Measurements from ENCODE around the gene TMEM141.
"Not testable (repeated sequence)": the region's sequence is repeated elsewhere in the genome, so short reads cannot be mapped to it uniquely, and the experiment has no call there.

DNA sequence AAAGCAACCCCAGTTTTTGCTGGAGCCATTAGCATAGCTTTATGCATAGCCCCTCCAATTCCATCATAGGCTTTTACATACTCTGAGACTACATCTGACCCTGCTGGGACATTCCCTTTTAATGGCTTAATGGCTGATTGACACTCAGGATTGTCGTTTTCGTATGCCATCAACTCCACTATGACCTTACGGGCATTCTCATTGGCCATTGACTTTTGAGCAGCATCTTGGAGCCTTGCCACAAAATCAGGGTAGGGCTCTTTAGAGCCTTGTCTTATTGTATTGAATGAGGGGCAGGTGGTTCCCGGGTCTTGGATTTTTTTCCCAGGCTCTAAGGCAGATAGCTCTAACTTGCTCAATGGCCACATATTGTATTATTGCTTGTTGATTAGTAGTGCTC lies 4.2 kb upstream of the TMEM141 start:
- not testable (repeated sequence) for TF ChIP-seq CHD2 (IDR thresholded peaks at IDR 0.05; ENCODE audit: borderline replicate concordance, low read depth, low read length); CEBPB (IDR thresholded peaks at IDR 0.05; ENCODE audit: borderline replicate concordance in 1 of 2, low read depth in 2 of 2, low read length in 2 of 2); BACH1 (IDR thresholded peaks at IDR 0.05; ENCODE audit: borderline replicate concordance)
- TF ChIP-seq, protein P1, sequence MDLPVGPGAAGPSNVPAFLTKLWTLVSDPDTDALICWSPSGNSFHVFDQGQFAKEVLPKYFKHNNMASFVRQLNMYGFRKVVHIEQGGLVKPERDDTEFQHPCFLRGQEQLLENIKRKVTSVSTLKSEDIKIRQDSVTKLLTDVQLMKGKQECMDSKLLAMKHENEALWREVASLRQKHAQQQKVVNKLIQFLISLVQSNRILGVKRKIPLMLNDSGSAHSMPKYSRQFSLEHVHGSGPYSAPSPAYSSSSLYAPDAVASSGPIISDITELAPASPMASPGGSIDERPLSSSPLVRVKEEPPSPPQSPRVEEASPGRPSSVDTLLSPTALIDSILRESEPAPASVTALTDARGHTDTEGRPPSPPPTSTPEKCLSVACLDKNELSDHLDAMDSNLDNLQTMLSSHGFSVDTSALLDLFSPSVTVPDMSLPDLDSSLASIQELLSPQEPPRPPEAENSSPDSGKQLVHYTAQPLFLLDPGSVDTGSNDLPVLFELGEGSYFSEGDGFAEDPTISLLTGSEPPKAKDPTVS (IDR thresholded peaks at IDR 0.05; ENCODE audit: low read depth, low read length) = not testable (repeated sequence)
- TF ChIP-seq, protein P2, sequence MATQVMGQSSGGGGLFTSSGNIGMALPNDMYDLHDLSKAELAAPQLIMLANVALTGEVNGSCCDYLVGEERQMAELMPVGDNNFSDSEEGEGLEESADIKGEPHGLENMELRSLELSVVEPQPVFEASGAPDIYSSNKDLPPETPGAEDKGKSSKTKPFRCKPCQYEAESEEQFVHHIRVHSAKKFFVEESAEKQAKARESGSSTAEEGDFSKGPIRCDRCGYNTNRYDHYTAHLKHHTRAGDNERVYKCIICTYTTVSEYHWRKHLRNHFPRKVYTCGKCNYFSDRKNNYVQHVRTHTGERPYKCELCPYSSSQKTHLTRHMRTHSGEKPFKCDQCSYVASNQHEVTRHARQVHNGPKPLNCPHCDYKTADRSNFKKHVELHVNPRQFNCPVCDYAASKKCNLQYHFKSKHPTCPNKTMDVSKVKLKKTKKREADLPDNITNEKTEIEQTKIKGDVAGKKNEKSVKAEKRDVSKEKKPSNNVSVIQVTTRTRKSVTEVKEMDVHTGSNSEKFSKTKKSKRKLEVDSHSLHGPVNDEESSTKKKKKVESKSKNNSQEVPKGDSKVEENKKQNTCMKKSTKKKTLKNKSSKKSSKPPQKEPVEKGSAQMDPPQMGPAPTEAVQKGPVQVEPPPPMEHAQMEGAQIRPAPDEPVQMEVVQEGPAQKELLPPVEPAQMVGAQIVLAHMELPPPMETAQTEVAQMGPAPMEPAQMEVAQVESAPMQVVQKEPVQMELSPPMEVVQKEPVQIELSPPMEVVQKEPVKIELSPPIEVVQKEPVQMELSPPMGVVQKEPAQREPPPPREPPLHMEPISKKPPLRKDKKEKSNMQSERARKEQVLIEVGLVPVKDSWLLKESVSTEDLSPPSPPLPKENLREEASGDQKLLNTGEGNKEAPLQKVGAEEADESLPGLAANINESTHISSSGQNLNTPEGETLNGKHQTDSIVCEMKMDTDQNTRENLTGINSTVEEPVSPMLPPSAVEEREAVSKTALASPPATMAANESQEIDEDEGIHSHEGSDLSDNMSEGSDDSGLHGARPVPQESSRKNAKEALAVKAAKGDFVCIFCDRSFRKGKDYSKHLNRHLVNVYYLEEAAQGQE (IDR thresholded peaks at IDR 0.05; ENCODE audit: low read depth, low read length) = not testable (repeated sequence)
